ENCODE data around the gene CYP4A11.
"Not testable (repeated sequence)": the region's sequence is repeated elsewhere in the genome, so short reads cannot be mapped to it uniquely, and the experiment has no call there.

DNA sequence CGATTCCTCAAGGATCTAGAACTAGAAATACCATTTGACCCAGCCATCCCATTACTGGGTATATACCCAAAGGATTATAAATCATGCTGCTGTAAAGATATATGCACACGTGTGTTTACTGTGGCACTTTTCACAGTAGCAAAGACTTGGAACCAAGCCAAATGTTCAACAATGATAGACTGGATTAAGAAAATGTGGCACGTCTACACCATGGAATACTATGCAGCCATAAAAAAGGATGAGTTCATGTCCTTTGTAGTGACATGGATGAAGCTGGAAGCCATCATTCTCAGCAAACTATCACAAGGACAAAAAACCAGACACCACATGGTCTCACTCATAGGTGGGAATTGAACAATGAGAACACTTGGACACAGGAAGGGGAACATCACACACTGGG is 59.6 kb downstream of the CYP4A11 start:
- TF ChIP-seq, protein P1, sequence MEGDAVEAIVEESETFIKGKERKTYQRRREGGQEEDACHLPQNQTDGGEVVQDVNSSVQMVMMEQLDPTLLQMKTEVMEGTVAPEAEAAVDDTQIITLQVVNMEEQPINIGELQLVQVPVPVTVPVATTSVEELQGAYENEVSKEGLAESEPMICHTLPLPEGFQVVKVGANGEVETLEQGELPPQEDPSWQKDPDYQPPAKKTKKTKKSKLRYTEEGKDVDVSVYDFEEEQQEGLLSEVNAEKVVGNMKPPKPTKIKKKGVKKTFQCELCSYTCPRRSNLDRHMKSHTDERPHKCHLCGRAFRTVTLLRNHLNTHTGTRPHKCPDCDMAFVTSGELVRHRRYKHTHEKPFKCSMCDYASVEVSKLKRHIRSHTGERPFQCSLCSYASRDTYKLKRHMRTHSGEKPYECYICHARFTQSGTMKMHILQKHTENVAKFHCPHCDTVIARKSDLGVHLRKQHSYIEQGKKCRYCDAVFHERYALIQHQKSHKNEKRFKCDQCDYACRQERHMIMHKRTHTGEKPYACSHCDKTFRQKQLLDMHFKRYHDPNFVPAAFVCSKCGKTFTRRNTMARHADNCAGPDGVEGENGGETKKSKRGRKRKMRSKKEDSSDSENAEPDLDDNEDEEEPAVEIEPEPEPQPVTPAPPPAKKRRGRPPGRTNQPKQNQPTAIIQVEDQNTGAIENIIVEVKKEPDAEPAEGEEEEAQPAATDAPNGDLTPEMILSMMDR (IDR thresholded peaks at IDR 0.05), result not testable (repeated sequence)
- not testable (repeated sequence) for TF ChIP-seq POLR2A (IDR thresholded peaks at IDR 0.05)
